GM10248 (cell line): ENCODE results near the gene MAP4.
"Not testable (repeated sequence)": the region's sequence is repeated elsewhere in the genome, so short reads cannot be mapped to it uniquely, and the experiment has no call there.

Experiments
- CTCF ChIA-PET: fragments of 300-600 bp; sonication (Branson Sonifier 250); formaldehyde crosslinking; extraction: SDS; loops from one replicate; lab custom pipeline; 2021; ENCODE audit warnings: antibody characterized with exemption; lab: Yijun Ruan, JAX
- POLR2A ChIA-PET: fragments of 350-650 bp; sonication (Branson Sonifier 250); formaldehyde crosslinking; extraction: SDS; loops from one replicate; lab custom pipeline; 2020; ENCODE audit warnings: antibody characterized with exemption; lab: Yijun Ruan, JAX
- DNase-seq: peaks from one replicate; pipeline ENCODE4 v3.0.0; 2012; ENCODE audit errors: extremely low spot score
- CTCF ChIP-seq: IDR thresholded peaks from 2 replicates; pipeline ENCODE4 v1.5.1; 2012; ENCODE audit warnings: mild to moderate bottlenecking, low read depth; ENCODE audit errors: extremely low read depth, missing control alignments, control extremely low read depth

MAP4 gene

GRCh38 chr3:48016301-48016973 is at the start of gene MAP4:
Gene MAP4 (minus strand): TSS chr3:48016416. CDS start chr3:47998860, 17,556 bp downstream.
- ChIA-PET CTCF (interaction anchor here (1.0 to 4.6 kb wide), 3 partner anchors 10 to 27 kb away, joined by 3 to 25 read pairs (median 3); no protein-coding TSS in a partner anchor), POLR2A (no interaction called here)
- no peak for DNase-seq
- TF ChIP-seq CTCF: no peak

GRCh38 chr3:48065035-48065434 is 48.8 kb upstream of the MAP4 start:
- ChIA-PET POLR2A (no interaction called here), CTCF (no interaction called here)
- DNase-seq: no peak

GRCh38 chr3:48064292-48064829 is 48.1 kb upstream of the MAP4 start:
- DNase-seq: no peak
- ChIA-PET POLR2A (no interaction called here), CTCF (no interaction called here)
- TF ChIP-seq CTCF: no peak

More at GRCh38 chr3:48065035-48065434, 48.8 kb upstream of the MAP4 start:
- TF ChIP-seq CTCF: no peak

- ChIA-PET POLR2A (interaction anchor here (0.6 kb wide), 1 partner anchor 23 kb away, joined by 3 read pairs; no protein-coding TSS in a partner anchor), CTCF (interaction anchor here (1.6 kb wide), 1 partner anchor 9 kb away, joined by 3 read pairs; no protein-coding TSS in a partner anchor)
These were observed 45.4 kb upstream of the MAP4 start for GRCh38 chr3:48061586-48061985.

GRCh38 chr3:48058091-48058490 is 41.9 kb upstream of the MAP4 start:
- DNase-seq: no peak
- ChIA-PET CTCF (no interaction called here), POLR2A (no interaction called here)
- TF ChIP-seq CTCF: no peak

More at GRCh38 chr3:48061586-48061985, 45.4 kb upstream of the MAP4 start:
- DNase-seq: not testable (repeated sequence)

GRCh38 chr3:48057521-48057920 is 41.3 kb upstream of the MAP4 start:
- no peak for DNase-seq
- TF ChIP-seq CTCF: no peak
- CTCF ChIA-PET: no interaction called here
- POLR2A ChIA-PET: no interaction called here
